ENCODE measurements around the gene CEP95.

DNA sequence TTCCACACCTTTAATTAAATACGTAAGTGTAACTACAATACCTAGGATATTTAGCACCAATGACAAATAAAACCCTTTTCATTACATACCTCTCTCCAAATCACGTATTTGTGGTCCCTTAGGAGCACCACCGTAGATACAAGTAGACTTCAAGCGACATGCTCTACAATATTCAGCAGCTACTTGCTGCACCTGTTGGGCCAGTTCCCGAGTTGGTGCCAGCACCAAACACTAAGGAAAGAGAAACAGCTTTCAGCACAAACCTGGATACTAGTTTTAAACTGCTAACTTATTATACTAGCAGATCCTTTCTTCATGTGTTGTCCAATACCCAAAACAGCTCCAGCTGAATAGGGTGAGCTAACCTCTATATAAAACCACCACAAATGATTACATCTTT is 3.4 kb upstream of the CEP95 start:
- TF ChIP-seq CTCF (IDR thresholded peaks at IDR 0.05) = no peak
- TF ChIP-seq POLR2A (IDR thresholded peaks at IDR 0.05) = no peak

Measured in heart left ventricle (tissue), 13 donors.